Colonic mucosa (tissue), 4 donors: ENCODE measurements around the gene CLDN6. TPM values are rescaled to one million over a fixed set of nuclear protein-coding genes. Genes with fewer than 3 reads are reported as not detected.

Experiments
- DNase-seq: peaks from one replicate; pipeline ENCODE4 v3.0.0-alpha.2; 2020
- H3K27ac ChIP-seq: fragments of 200-600 bp; one replicate; pipeline ENCODE4 v1.8.0; 2021
- H3K27me3 ChIP-seq: fragments of 200-600 bp; one replicate; pipeline ENCODE4 v1.8.0; 2021
- H3K36me3 ChIP-seq: fragments of 200-600 bp; one replicate; pipeline ENCODE4 v1.8.0; 2021
- H3K4me1 ChIP-seq: fragments of 200-600 bp; one replicate; pipeline ENCODE4 v1.8.0; 2021; ENCODE audit warnings: mild to moderate bottlenecking
- H3K4me3 ChIP-seq: fragments of 200-600 bp; one replicate; pipeline ENCODE4 v1.8.0; 2021
- H3K9ac ChIP-seq, 2 donors: one replicate each; pipeline ENCODE4 v1.7.0; 2013; ENCODE audit warnings: control low read depth in 2 of 2, low read depth in 2 of 2, low read length in 2 of 2
- H3K9me3 ChIP-seq: fragments of 200-600 bp; one replicate; pipeline ENCODE4 v1.8.0; 2021
- intact Hi-C: fragments of 100-400 bp; cut with DNase I; formaldehyde crosslinking; loops from one replicate; pipeline ENCODE4 v1.14.1; 2022
- total RNA-seq, 2 donors: library from RNA; stranded (reverse); fragmentation: NEBNext Ultra II Directional in 1 of 2; extraction: Animal tissue kit (Norgen Biotek cat#: 25700) in 1 of 2; gene quantifications; one replicate each; pipeline ENCODE4 v1.2.1, GENCODE V29; 2021
- TF ChIP-seq, protein P1 (sequence below): fragments of 200-600 bp; IDR thresholded peaks from one replicate; pipeline ENCODE4 v1.8.0; 2022; ENCODE audit warnings: antibody characterized with exemption, mild to moderate bottlenecking
- donor health status: healthy.
- donor health status: DM: no; HTN: no; CAD: no.
- donor health status: DM: no; HTN: no; CAD: no.

CLDN6 gene
- total RNA-seq, 2 donors from 2014 or later: 1.2 TPM; not detected in 1

DNA sequence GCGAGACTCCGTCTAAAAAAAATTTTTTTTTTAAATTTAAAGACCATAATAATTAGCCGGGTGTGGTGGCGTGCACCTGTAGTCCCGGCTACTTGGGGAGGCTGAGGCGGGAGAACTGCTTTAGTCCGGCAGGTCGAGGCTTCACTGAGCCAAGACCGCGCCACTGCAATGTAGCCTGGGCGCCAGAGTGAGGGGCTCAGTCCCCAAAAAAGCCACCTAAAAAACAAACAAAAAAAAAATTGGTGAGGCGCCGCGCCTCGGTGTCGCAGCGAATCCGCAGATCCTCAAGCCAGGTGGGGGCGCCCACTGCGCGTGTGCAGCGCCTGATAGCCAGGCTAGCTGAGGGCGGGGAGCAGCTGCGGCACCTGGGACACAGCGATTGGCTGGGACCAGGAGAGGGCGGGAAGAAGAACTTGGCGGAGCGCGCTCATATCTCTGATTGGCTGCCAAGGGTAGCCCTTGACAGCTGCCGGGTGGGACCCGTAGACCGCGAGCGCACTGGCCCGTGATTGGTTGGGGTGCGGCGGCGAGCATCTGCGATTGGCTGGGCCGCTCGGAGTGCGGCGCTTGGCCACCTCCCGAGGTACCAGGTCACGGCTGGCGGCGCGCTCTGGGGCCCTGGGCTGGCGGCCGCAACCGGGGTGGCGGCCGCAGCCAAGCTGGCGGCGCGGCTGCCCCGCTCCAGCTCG, 14.3 kb downstream of the CLDN6 start:
- TF ChIP-seq, protein P1, sequence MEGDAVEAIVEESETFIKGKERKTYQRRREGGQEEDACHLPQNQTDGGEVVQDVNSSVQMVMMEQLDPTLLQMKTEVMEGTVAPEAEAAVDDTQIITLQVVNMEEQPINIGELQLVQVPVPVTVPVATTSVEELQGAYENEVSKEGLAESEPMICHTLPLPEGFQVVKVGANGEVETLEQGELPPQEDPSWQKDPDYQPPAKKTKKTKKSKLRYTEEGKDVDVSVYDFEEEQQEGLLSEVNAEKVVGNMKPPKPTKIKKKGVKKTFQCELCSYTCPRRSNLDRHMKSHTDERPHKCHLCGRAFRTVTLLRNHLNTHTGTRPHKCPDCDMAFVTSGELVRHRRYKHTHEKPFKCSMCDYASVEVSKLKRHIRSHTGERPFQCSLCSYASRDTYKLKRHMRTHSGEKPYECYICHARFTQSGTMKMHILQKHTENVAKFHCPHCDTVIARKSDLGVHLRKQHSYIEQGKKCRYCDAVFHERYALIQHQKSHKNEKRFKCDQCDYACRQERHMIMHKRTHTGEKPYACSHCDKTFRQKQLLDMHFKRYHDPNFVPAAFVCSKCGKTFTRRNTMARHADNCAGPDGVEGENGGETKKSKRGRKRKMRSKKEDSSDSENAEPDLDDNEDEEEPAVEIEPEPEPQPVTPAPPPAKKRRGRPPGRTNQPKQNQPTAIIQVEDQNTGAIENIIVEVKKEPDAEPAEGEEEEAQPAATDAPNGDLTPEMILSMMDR: peak; percentile 54
- Histone ChIP-seq H3K27ac (no peak overlapping the region), H3K36me3 (no peaks in the 10 kb centered on the region), H3K4me3 (no peak overlapping the region), H3K9me3 (no peaks in the 10 kb centered on the region), H3K4me1 (peaks cover 16% of the 10 kb centered on the region), H3K9ac (no peak overlapping the region), H3K27me3 (no peaks in the 10 kb centered on the region)
- intact Hi-C loops: loop anchor here (2.0 kb wide), 1 partner anchor 25 kb away; no protein-coding TSS in a partner anchor
- peak; percentile 97 for DNase-seq

DNA sequence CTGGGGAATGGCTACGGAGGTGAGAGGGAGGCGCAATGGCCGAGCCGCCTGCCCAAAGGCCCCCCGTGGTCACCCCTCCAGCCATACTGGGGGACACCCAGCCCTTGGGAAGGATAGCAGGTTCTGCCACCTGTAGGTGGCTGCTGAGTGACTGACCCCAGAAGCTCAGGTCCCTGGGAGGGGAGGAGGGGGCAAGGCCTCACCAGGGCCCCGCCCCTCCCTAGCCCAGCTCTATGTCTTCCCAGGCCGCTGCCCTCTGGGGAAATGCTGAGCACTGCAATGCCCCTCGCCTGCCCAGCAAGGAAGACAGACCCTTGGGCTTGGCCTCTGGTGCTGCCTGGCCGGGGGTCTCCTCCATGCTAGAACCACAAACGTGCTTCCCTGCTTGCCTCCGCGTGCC, 16.7 kb downstream of the CLDN6 start:
- intact Hi-C loops: no loop called here
- TF ChIP-seq, protein P1: no peak
- H3K36me3 ChIP-seq: no peaks in the 10 kb centered on the region
- H3K4me1 ChIP-seq: no peaks in the 10 kb centered on the region
- no peaks in the 10 kb centered on the region for H3K27me3 ChIP-seq
- no peaks in the 10 kb centered on the region for H3K9me3 ChIP-seq
- H3K4me3 ChIP-seq: no peak overlapping the region
- no peak overlapping the region for H3K27ac ChIP-seq
- no peak for DNase-seq
- H3K9ac ChIP-seq: no peak overlapping the region

DNA sequence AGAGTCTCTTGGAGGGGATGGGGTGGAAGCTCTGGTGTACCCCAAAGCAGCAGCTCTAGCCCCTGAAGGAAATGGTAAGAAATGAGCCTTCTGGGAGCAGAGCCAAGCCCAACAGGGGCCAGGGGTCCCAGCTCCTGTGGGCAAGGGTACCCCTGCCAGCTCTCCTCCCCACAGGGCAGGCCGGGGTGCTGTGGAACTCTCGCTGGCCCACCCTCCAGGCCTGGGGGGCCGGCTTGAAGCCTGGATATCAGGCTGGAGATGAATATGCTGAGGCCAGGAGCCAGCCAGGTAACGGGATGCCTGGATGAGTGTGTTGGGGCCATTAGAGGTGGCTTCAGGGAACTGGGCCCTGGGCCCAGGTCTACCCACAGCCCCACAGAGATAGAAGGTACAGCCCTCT, 17.4 kb downstream of the CLDN6 start:
- H3K9ac ChIP-seq: no peak overlapping the region
- no peak for DNase-seq
- no peaks in the 10 kb centered on the region for H3K9me3 ChIP-seq
- TF ChIP-seq, protein P1: no peak
- intact Hi-C loops: no loop called here
- H3K27me3 ChIP-seq: no peaks in the 10 kb centered on the region
- H3K4me3 ChIP-seq: no peak overlapping the region
- H3K27ac ChIP-seq: no peak overlapping the region
- H3K4me1 ChIP-seq: no peaks in the 10 kb centered on the region
- H3K36me3 ChIP-seq: no peaks in the 10 kb centered on the region

DNA sequence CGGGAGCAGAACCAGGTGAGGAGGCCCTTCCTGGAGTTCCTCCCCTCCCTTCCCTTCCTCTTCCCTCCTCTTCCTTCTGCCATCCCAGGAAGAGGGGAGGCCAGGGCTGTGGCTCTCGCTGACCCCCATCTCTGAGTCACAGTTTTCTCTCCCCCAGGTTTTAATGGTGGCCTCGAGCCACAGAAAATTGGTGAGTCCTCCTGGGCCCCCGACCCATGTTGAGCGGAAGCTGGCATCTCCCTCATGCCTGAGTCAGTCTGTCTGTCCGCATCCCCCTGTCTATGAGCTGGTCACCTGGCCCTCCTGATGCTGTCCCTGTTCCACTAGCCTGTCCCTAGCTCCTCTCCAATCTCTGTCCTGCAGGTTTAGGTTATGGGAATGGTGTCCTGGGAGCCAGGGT, 18.1 kb downstream of the CLDN6 start:
- H3K9me3 ChIP-seq: no peaks in the 10 kb centered on the region
- intact Hi-C loops: no loop called here
- H3K36me3 ChIP-seq: no peaks in the 10 kb centered on the region
- TF ChIP-seq, protein P1: no peak
- no peak overlapping the region for H3K9ac ChIP-seq
- DNase-seq: no peak
- H3K27me3 ChIP-seq: no peaks in the 10 kb centered on the region
- H3K4me3 ChIP-seq: no peak overlapping the region
- no peak overlapping the region for H3K27ac ChIP-seq
- H3K4me1 ChIP-seq: no peaks in the 10 kb centered on the region

DNA sequence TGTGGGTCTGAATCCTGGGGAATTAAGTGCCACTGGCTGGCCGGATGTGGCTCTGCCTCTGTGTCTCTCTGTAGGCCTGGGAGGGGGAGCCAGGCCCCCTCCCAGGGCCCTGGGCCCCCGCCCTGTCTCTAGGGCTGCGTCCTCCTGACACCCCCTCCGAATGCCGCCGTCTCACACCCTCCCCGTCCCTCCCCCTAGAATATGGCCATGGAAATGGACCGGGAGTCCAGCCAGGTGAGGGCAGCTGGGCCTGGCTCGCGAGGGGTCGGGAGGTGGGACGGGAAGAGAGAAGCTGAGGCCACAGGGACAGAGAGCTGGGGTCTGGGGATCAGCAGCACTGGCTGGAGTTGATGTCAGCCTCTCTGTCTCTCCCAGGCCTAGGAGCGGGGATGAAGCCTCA, 21.7 kb downstream of the CLDN6 start:
- H3K9me3 ChIP-seq: no peaks in the 10 kb centered on the region
- no peak for DNase-seq
- no peaks in the 10 kb centered on the region for H3K27me3 ChIP-seq
- intact Hi-C loops: no loop called here
- no peak overlapping the region for H3K4me3 ChIP-seq
- no peaks in the 10 kb centered on the region for H3K36me3 ChIP-seq
- no peak overlapping the region for H3K9ac ChIP-seq
- H3K4me1 ChIP-seq: no peaks in the 10 kb centered on the region
- TF ChIP-seq, protein P1: no peak
- H3K27ac ChIP-seq: no peak overlapping the region
